Measurements from ENCODE around the gene RANBP3. TPM values are rescaled to one million over a fixed set of nuclear protein-coding genes. Genes with fewer than 3 reads are reported as not detected.

The RANBP3 gene
- total RNA-seq, 1 experiment from 2014 or later: 62.4 TPM

DNA sequence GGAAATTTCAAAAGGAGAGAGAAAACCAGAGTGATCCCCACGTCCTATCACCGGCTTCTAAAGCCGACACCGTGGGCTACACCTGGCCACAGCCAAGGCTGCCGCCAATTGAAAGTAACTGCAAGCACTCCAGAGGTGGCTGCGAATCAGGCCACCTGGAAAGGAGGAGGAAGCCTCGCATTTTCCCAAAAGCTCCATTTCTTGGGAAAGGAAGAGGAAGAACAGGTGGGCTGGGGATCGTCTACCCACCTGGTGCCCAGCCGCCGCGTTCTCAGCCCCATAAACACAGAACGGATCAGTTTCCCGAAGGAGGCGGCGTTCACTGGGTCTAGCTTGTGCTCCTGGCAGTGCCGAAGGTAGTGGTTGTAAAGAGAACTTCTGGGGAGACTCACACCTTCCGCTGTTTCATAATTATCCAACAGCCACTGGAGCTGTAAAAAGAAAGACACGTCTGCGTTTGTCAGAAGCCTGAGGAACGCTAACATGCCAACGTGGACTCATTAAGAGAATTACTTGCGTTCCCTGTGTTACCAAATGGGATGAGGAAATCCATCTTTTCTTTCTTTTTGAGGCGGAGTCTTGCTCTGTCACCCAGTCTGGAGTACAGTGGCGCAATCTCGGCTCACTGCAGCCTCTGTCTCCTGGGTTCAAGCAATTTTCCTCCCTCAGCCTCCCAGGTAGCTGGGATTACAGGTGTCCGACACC lies 38.1 kb upstream of the RANBP3 start:
- Histone ChIP-seq H2AFZ (ENCODE audit: low read depth, low read length, poor library complexity, severe bottlenecking) (no peak overlapping the region), H3K36me3 (ENCODE audit: control insufficient read depth in 1 of 2, insufficient read depth in 2 of 2, low read length in 2 of 2) (no peaks in the 10 kb centered on the region), H3K27me3 (ENCODE audit: insufficient read depth, low read length) (no peaks in the 10 kb centered on the region), H3K4me3 (replicated peaks in 1 of 2; ENCODE audit: low read depth in 1 of 2, low read length in 2 of 2) (no peak overlapping the region), H3K79me2 (ENCODE audit: insufficient read depth, low read length) (no peaks in the 10 kb centered on the region), H3K9ac (ENCODE audit: low read length) (no peak overlapping the region), H3K27ac (ENCODE audit: low read depth, low read length) (no peak overlapping the region), H3K4me1 (ENCODE audit: control insufficient read depth in 1 of 2, insufficient read depth in 2 of 2, low read length in 2 of 2) (no peaks in the 10 kb centered on the region), H3K9me2 (ENCODE audit: insufficient read depth) (no peaks in the 10 kb centered on the region), H3K9me3 (ENCODE audit: control insufficient read depth in 1 of 2, insufficient read depth in 1 of 2, low read depth in 1 of 2, low read length in 2 of 2) (no peaks in the 10 kb centered on the region), H4K20me1 (ENCODE audit: insufficient read depth) (no peaks in the 10 kb centered on the region), H3K4me2 (ENCODE audit: low read length) (no peak overlapping the region)
- intact Hi-C loops (cut with micrococcal nuclease): no loop called here
- no TSS peak for BruUV-seq (replicated peaks)
- no peak for TF ChIP-seq REST (IDR thresholded peaks at IDR 0.05; ENCODE audit: low read depth)
- TF ChIP-seq CTCF (IDR thresholded peaks at IDR 0.05 in 2 of 3, conservative IDR thresholded peaks at IDR 0.05 in 1 of 3; ENCODE audit: borderline replicate concordance in 1 of 3, insufficient read depth in 1 of 3, low read depth in 2 of 3, low read length in 2 of 3): no peak
- TF ChIP-seq YY1 (IDR thresholded peaks at IDR 0.05; ENCODE audit: extremely low read depth, insufficient replicate concordance, low read depth, low read length): no peak
- TF ChIP-seq ELF1 (IDR thresholded peaks at IDR 0.05; ENCODE audit: borderline replicate concordance, low read depth): no peak
- TF ChIP-seq, protein P1, sequence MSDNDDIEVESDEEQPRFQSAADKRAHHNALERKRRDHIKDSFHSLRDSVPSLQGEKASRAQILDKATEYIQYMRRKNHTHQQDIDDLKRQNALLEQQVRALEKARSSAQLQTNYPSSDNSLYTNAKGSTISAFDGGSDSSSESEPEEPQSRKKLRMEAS (IDR thresholded peaks at IDR 0.05): no peak
- RAD21 ChIA-PET (ENCODE audit: low non-redundant PET in 1 of 2, low total read pairs in 2 of 2, uncharacterized antibody in 2 of 2, unreplicated experiment in 2 of 2): no interaction called here
- no peak for DNase-seq (ENCODE audit: low read depth, low spot score)
- POLR2A ChIA-PET: no interaction called here
- ATAC-seq: no peak
- CTCF ChIA-PET: no interaction called here

Measured in HCT116 (cell line).